ENCODE measurements around the gene AGMO. TPM values are rescaled to one million over a fixed set of nuclear protein-coding genes. Genes with fewer than 3 reads are reported as not detected.

AGMO gene
- total RNA-seq, 1 donor = not detected

DNA sequence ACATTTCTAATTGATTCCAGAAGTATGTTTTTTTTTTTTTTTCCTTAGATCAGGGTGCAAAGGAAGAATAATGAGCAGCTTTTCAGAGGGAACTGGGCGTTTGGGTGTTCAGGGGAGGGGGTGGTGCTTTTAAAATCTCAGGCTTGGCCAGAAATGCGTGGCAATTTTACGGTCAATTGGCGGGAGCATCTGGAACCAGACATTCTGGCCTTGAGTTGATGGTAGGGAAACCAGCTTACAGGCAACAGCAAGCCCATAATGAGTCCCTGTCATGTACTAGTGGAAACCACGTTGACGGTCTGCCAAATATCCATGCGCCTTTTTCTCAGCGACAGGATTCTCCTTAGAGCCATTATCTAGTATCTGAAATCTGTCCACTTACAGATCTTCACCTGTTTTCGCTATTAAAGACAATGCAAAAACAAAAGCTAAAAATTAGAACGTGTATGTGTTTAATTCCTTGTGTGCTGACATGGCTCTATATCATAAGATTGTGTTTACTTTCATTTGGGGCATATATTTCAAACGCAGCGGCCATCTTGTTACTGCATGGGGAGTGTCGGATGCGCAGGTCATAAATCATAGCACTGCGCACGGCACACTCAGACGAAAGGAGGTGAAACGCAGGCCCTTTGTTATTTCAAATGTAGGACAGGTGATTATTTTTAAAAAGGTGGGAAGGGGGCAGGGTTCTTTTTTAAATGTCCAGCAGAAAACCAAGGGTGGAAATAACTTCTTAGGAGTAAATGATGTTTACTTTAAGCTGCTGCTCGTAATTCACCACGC is 209.2 kb downstream of the AGMO start:
- TF ChIP-seq, protein P1, sequence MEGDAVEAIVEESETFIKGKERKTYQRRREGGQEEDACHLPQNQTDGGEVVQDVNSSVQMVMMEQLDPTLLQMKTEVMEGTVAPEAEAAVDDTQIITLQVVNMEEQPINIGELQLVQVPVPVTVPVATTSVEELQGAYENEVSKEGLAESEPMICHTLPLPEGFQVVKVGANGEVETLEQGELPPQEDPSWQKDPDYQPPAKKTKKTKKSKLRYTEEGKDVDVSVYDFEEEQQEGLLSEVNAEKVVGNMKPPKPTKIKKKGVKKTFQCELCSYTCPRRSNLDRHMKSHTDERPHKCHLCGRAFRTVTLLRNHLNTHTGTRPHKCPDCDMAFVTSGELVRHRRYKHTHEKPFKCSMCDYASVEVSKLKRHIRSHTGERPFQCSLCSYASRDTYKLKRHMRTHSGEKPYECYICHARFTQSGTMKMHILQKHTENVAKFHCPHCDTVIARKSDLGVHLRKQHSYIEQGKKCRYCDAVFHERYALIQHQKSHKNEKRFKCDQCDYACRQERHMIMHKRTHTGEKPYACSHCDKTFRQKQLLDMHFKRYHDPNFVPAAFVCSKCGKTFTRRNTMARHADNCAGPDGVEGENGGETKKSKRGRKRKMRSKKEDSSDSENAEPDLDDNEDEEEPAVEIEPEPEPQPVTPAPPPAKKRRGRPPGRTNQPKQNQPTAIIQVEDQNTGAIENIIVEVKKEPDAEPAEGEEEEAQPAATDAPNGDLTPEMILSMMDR (IDR thresholded peaks at IDR 0.05; ENCODE audit: insufficient read depth, low read depth, low read length) = no peak
- no peak overlapping the region for H3K4me3 ChIP-seq (ENCODE audit: low read depth, low read length)
- DNase-seq (ENCODE audit: low read depth) = no peak

DNA sequence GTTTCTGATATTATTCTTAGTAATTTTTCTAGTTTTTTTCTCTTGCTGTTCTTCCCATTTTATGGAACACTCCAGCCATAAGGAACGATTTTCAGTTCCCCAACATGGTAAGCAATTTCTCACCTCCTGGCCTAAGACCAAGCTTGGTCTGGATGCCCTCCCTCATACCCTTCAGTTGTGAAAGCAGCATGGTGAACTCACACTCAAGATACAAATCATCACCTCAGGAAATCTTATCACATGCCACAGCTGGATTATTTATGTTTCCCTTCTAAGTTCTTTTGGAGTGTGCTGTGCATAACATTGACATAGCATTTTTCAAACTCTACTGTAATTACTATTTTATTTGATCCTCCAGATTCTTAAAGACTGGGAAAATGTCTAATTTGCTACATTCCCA is 216.6 kb downstream of the AGMO start:
- no peak for DNase-seq (ENCODE audit: low read depth)
- H3K4me3 ChIP-seq (ENCODE audit: low read depth, low read length) = no peak overlapping the region
- TF ChIP-seq, protein P1 (IDR thresholded peaks at IDR 0.05; ENCODE audit: insufficient read depth, low read depth, low read length) = no peak

DNA sequence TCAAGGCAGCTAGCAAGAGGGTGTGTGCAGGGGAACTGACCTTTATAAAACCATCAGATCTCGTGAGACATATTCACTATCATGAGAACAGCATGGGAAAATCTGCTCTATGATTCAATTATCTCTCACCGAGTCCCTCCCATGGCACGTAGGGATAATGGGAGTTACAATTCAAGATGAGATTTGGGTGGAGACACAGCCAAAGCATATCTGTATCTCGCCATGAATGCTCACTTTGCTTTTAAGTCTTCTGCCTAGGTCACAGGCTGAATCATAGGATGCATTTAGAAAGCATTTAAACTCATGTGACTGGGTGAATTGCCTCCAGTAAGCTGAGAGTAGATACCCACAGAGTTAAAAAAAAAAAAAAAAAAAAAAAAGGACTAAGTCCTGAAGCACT is 220.0 kb downstream of the AGMO start:
- DNase-seq (ENCODE audit: low read depth) = no peak
- TF ChIP-seq, protein P1 (IDR thresholded peaks at IDR 0.05; ENCODE audit: insufficient read depth, low read depth, low read length) = no peak

DNA sequence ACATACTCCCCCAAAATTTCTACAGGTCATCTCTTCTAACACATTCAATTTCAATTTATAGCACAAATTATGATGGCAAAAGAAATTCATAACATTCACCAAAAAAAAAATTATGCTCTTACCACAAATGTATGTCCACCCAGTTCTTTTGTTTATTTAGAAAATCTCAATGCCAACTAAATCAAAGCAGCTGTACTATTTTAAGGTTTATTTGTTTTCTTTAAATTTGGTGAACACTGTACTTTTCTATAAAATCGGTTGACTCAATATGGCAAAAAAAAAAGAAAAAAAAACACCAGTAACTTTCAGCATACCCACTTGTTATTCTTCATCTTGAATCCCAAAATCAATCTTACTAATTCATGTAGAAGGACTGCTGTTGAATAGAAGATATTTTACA is 225.7 kb downstream of the AGMO start:
- DNase-seq (ENCODE audit: low read depth) = no peak
- no peak overlapping the region for H3K4me3 ChIP-seq (ENCODE audit: low read depth, low read length)
- TF ChIP-seq, protein P1 (IDR thresholded peaks at IDR 0.05; ENCODE audit: insufficient read depth, low read depth, low read length) = no peak

More for the DNA sequence above, 220.0 kb downstream of the AGMO start:
- no peak overlapping the region for H3K4me3 ChIP-seq (ENCODE audit: low read depth, low read length)

DNA sequence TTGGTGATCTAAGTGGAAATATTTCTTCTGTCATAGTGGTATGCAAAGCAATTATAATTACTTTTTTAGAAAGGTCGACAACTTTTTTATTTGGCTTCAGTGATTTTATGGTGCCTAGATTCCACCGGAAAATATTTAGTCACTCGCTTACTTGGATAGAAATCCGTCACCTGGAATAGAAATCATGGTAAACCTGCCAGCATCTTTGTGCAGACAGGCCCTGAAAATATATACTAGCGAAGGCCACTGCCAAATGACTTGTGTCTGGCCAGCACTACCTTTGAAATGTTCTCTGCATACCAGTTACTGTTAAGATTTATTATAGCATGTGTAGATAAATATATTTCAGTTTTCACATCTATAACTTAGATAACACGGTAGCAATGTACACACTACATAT is 226.4 kb downstream of the AGMO start:
- no peak overlapping the region for H3K4me3 ChIP-seq (ENCODE audit: low read depth, low read length)
- TF ChIP-seq, protein P1 (IDR thresholded peaks at IDR 0.05; ENCODE audit: insufficient read depth, low read depth, low read length) = no peak
- no peak for DNase-seq (ENCODE audit: low read depth)

DNA sequence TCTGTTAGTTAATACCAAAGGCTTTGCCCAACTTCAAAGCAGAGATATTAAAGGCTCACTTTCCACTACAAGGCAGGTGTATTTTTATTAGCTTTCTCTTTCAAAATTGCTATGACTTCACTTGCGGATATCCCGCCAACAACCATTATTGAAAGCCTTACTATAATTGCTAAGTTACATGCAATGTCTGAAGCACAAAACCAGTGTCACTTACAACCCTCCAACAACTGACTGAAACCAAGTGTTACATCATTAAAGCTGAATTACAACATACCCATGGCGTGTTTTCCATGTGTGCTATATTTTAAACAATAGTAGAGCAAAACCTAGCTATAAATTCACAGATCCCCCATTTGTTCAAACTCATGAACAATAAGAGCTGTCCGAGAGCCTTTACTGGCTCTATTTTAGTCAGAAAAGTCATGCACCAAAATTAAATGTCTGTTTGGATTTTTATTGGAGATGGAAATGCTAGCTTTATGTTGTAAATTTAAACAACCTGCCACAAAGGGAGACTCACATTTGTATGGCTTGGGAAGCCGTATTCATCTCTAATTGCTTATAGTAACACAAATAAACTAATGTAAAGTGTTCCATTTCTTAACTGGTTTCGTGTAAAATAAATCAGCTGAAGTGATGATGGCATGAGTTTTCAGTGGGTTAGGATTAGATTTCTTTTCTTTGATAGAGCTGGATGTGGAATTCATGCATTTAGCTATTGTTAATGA is 227.1 kb downstream of the AGMO start:
- TF ChIP-seq, protein P1 (IDR thresholded peaks at IDR 0.05; ENCODE audit: insufficient read depth, low read depth, low read length) = no peak
- no peak for DNase-seq (ENCODE audit: low read depth)
- H3K4me3 ChIP-seq (ENCODE audit: low read depth, low read length) = no peak overlapping the region
